AG20443 (cell line): ENCODE data around the gene AFMID.

Source experiments
- DNase-seq: peaks from one replicate; pipeline ENCODE4 v3.0.0; 2012; ENCODE audit warnings: low spot score, mixed read lengths

The AFMID gene

GRCh38 chr17:78255029-78255656, 68.0 kb downstream of the AFMID start:
- no peak for DNase-seq

GRCh38 chr17:78255953-78256706, 69.0 kb downstream of the AFMID start:
- no peak for DNase-seq

GRCh38 chr17:78256707-78257591, 69.8 kb downstream of the AFMID start:
- DNase-seq = no peak
